HG03095 (cell line): ENCODE data around the gene WSCD2.

Source experiments
- ATAC-seq: cut with Tn5 transposase; IDR thresholded peaks from one replicate; pipeline ENCODE4 v1.9.1; 2021; ENCODE audit warnings: moderate library complexity; ENCODE audit not compliant: unreplicated experiment

The WSCD2 gene

GRCh38 chr12:108231109-108231905 lies 102.2 kb downstream of the WSCD2 start:
- no peak for ATAC-seq

GRCh38 chr12:108231909-108232434 lies 102.9 kb downstream of the WSCD2 start:
- ATAC-seq: no peak

GRCh38 chr12:108232565-108232964 lies 103.5 kb downstream of the WSCD2 start:
- ATAC-seq: no peak

- ATAC-seq: no peak
Observed at GRCh38 chr12:108234158-108234557, 105.1 kb downstream of the WSCD2 start.

- no peak for ATAC-seq
Observed at GRCh38 chr12:108235197-108235984, 106.3 kb downstream of the WSCD2 start.

- ATAC-seq: no peak
Observed at GRCh38 chr12:108235985-108236263, 106.8 kb downstream of the WSCD2 start.

GRCh38 chr12:108236366-108236765 lies 107.3 kb downstream of the WSCD2 start:
- no peak for ATAC-seq

- no peak for ATAC-seq
Observed at GRCh38 chr12:108237272-108237671, 108.2 kb downstream of the WSCD2 start.

- ATAC-seq: no peak
Observed at GRCh38 chr12:108238474-108238873, 109.4 kb downstream of the WSCD2 start.

- ATAC-seq: no peak
Observed at GRCh38 chr12:108239378-108239777, 110.3 kb downstream of the WSCD2 start.

GRCh38 chr12:108240027-108240785 lies 111.1 kb downstream of the WSCD2 start:
- ATAC-seq: no peak

GRCh38 chr12:108240928-108241327 lies 111.8 kb downstream of the WSCD2 start:
- ATAC-seq: no peak

GRCh38 chr12:108241986-108242703 lies 113.1 kb downstream of the WSCD2 start:
- no peak for ATAC-seq

GRCh38 chr12:108247130-108247529 lies 118.0 kb downstream of the WSCD2 start:
- ATAC-seq: no peak

- ATAC-seq: no peak
Observed at GRCh38 chr12:108248011-108248410, 118.9 kb downstream of the WSCD2 start.

GRCh38 chr12:108252523-108252922 lies 123.4 kb downstream of the WSCD2 start:
- no peak for ATAC-seq

- no peak for ATAC-seq
Observed at GRCh38 chr12:108253540-108253939, 124.5 kb downstream of the WSCD2 start.

GRCh38 chr12:108254030-108254429 lies 124.9 kb downstream of the WSCD2 start:
- no peak for ATAC-seq

- ATAC-seq: no peak
Observed at GRCh38 chr12:108254517-108255251, 125.6 kb downstream of the WSCD2 start.

GRCh38 chr12:108255252-108255602 lies 126.1 kb downstream of the WSCD2 start:
- no peak for ATAC-seq
